COLO668 (cell line): ENCODE measurements around the gene GP5.

Source experiments
- DNase-seq: peaks from one replicate; lab custom pipeline; 2025; ENCODE audit not compliant: unreplicated experiment; lab: John Stamatoyannopoulos, UW

Gene GP5

DNA sequence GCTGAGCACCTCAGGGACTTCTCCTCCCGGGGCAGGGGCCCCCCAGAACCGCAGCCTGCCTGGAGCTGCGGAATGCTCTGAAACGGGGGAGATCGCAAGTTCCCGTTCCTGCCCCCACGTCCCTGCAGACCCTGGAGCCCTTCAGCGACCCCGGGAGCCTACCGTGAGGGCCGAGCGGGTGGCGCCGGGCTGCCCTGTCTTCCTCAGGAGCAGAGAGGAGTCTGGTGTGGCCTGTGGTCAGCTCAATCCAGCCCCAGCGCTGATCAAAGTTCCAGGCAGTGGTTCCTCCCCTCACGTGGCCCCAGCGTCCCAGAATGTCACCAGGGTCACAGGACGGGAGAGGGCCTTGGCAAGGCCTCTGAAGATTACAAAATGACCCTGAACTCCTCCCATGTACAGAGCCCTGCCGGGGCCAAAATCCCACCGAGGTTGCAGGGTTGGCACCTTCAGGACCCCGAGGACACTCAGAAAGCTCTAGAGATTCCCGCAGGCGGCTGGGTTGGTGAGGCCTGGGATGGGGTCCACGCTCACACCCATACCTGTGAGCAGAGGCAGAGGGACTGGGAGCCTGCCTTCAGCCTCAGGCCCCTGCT is 47.9 kb downstream of the GP5 start, which contains the start of gene CPN2:
Gene CPN2, minus strand, starts transcription at position 249 of the 593 bp plus-strand sequence. CDS start 8,626 bp downstream, outside the sequence.
- no peak for DNase-seq

DNA sequence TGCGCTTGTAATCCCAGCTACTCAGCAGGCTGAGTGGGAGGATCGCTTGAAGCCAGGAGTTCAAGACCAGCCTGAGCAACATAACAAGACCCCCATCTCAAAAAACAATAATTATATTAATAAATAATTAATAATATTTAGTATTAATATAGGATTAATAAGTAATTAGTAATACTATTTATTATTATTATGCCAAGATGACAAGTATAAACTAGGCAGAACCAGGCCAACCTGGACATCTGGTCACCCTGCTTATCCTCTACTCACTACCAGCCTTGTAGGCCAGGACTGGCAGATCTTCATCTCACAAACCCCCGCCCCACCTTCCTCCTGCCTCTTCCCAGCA is 48.4 kb downstream of the GP5 start:
- no peak for DNase-seq

DNA sequence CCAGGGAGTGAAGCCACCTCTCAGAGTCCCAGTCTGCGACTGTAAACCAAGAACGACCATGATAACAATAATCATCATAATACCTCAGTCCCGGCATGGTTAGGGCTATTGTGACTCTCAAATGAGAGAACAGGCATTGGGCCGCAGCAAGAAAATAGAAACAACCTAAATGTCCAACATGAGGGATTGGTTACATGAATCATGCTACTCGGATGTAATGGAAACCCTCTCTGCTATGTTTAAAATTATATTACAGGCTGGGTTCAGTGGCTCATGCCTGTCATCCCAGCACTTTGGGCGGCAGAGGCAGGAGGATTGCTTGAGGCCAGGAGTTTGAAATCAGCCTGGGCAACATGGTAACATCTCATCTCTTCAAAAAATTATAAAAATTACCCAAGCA is 50.7 kb downstream of the GP5 start:
- no peak for DNase-seq

DNA sequence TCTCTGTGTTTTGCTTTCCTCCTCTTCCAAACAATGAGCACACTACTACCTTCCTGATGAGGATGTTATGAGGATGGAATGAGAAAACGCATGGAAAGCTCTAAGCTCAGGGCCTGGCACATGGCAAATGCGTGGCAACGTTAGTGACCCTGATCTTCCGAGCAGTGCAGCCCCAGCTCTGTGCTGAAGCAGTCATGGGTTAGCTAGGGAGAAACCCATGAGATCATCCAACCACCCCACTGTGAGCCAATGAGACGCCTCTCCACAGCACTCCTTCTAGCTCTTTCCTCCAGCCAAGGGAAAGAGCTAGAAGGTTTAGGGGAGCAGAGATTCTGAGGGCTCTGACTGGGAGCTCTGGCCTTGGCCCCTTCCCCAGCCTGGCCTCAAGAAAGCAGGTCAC is 52.4 kb downstream of the GP5 start:
- no peak for DNase-seq

DNA sequence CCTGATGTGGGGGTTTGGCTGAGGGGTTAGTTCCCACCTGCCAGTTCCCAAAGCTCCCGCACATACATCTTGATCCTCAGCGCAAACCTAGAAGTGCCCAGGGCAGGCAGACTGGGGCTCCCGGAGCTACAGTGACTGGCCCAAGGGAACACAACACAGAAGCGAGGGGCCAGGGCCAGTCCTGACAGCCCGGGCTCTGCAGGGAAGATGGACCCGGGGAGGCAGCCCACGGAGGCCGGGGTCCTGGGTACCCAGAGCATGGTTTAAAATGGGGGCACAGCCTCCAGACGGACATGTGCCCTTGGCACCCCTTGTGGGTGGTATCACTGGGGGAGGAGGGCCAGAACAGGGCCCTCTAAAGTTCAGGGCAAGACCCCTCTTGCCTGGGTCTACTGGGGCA is 53.0 kb downstream of the GP5 start:
- no peak for DNase-seq
